Fibroblast of mammary gland (primary cell): ENCODE measurements around the gene SHLD1.
"Not testable (repeated sequence)": the region's sequence is repeated elsewhere in the genome, so short reads cannot be mapped to it uniquely, and the experiment has no call there.

Experiments
- DNase-seq: peaks from one replicate; pipeline ENCODE4 v3.0.0-alpha.2; 2010; ENCODE audit warnings: low read depth
- H3K4me3 ChIP-seq: 2 replicates; pipeline ENCODE4 v1.5.1; 2011; ENCODE audit warnings: low read depth, mild to moderate bottlenecking, low read length, moderate library complexity; ENCODE audit not compliant: control insufficient read depth
- CTCF ChIP-seq: conservative IDR thresholded peaks from 2 replicates; pipeline ENCODE4 v1.5.1; 2011; ENCODE audit warnings: low read depth, low read length, inconsistent platforms; ENCODE audit not compliant: control insufficient read depth, insufficient read depth

SHLD1 gene

GRCh38 chr20:5780846-5781217, 30.6 kb downstream of the SHLD1 start:
- H3K4me3 ChIP-seq: no peak overlapping the region
- no peak for TF ChIP-seq CTCF
- DNase-seq: no peak

- not testable (repeated sequence) for DNase-seq, H3K4me3 ChIP-seq
Observed at GRCh38 chr20:5781367-5781766, 31.2 kb downstream of the SHLD1 start.

- no peak for TF ChIP-seq CTCF
- no peak overlapping the region for H3K4me3 ChIP-seq
- DNase-seq: no peak
Observed at GRCh38 chr20:5781798-5782750, 31.9 kb downstream of the SHLD1 start.

- DNase-seq: no peak
- H3K4me3 ChIP-seq: no peak overlapping the region
- no peak for TF ChIP-seq CTCF
Observed at GRCh38 chr20:5784735-5785134, 34.5 kb downstream of the SHLD1 start.

GRCh38 chr20:5785146-5785545, 34.9 kb downstream of the SHLD1 start:
- TF ChIP-seq CTCF: no peak
- H3K4me3 ChIP-seq: no peak overlapping the region
- no peak for DNase-seq

GRCh38 chr20:5786930-5787795, 37.0 kb downstream of the SHLD1 start:
- H3K4me3 ChIP-seq: no peak overlapping the region
- no peak for TF ChIP-seq CTCF
- peak; percentile 84 for DNase-seq

GRCh38 chr20:5787796-5788165, 37.6 kb downstream of the SHLD1 start:
- DNase-seq: no peak
- no peak overlapping the region for H3K4me3 ChIP-seq
- TF ChIP-seq CTCF: no peak
